Measurements from ENCODE around the gene LYPD4.
"Not testable (repeated sequence)": the region's sequence is repeated elsewhere in the genome, so short reads cannot be mapped to it uniquely, and the experiment has no call there.

DNA sequence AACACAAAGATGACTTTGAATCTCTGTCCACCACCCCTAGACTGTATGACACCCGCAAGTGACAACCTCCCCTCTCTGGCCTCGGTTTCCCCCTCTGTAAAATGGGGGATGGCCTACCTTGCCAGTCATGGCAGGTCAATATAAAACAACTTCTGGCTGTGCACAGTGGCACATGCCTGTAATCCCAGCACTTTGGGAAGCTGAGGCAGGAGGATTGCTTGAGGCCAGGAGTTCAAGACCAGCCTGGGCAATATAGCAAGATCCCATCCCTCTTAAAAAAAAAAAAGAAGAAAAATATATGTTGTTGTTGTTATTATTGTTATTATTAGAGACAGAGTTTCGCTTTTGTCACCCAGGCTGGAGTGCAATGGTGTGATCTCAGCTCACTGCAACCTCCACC lies 31.5 kb upstream of the LYPD4 start:
- TF ChIP-seq, protein P1, sequence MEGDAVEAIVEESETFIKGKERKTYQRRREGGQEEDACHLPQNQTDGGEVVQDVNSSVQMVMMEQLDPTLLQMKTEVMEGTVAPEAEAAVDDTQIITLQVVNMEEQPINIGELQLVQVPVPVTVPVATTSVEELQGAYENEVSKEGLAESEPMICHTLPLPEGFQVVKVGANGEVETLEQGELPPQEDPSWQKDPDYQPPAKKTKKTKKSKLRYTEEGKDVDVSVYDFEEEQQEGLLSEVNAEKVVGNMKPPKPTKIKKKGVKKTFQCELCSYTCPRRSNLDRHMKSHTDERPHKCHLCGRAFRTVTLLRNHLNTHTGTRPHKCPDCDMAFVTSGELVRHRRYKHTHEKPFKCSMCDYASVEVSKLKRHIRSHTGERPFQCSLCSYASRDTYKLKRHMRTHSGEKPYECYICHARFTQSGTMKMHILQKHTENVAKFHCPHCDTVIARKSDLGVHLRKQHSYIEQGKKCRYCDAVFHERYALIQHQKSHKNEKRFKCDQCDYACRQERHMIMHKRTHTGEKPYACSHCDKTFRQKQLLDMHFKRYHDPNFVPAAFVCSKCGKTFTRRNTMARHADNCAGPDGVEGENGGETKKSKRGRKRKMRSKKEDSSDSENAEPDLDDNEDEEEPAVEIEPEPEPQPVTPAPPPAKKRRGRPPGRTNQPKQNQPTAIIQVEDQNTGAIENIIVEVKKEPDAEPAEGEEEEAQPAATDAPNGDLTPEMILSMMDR (IDR thresholded peaks at IDR 0.05; ENCODE audit: low read length): not testable (repeated sequence)
- not testable (repeated sequence) for TF ChIP-seq EZH2 (optimal IDR thresholded peaks at IDR 0.05; ENCODE audit: low read depth, low read length)
